DND-41 (cell line): ENCODE results near the gene SMG7.

Experiments
- ATAC-seq: fragments of 200-7000 bp; cut with Tn5 transposase; 3 replicates; pipeline ENCODE4 v1.9.1; 2021; ENCODE audit warnings: low read depth; ENCODE audit not compliant: insufficient read depth
- DNase-seq: peaks from one replicate; pipeline ENCODE4 v3.0.0-alpha.2; 2020
- H2AFZ ChIP-seq: 2 replicates; pipeline ENCODE4 v1.6.0; 2012; ENCODE audit warnings: low read depth, low read length
- H3K27ac ChIP-seq: 2 replicates; pipeline ENCODE4 v1.5.1; 2012; ENCODE audit warnings: low read length, inconsistent platforms
- H3K27me3 ChIP-seq: fragments of 200-600 bp; sonication (generic); 2 replicates; pipeline ENCODE4 v1.6.0; 2012; ENCODE audit warnings: low read length, mild to moderate bottlenecking, inconsistent platforms; ENCODE audit not compliant: insufficient read depth, poor library complexity
- H3K36me3 ChIP-seq: 2 replicates; pipeline ENCODE4 v1.5.1; 2012; ENCODE audit warnings: low read length, inconsistent platforms; ENCODE audit not compliant: insufficient read depth
- H3K4me1 ChIP-seq: 2 replicates; pipeline ENCODE4 v1.5.1; 2012; ENCODE audit warnings: mild to moderate bottlenecking, low read length; ENCODE audit not compliant: insufficient read depth
- H3K4me2 ChIP-seq: 2 replicates; pipeline ENCODE4 v1.6.0; 2012; ENCODE audit warnings: mild to moderate bottlenecking, moderate library complexity, low read length, inconsistent platforms; ENCODE audit not compliant: insufficient read depth
- H3K4me3 ChIP-seq, 2 experiments: fragments of 200-600 bp in 1 of 2; shearing (Covaris generic) in 1 of 2; 2 replicates each; pipeline ENCODE4 v1.5.1; 2012 to 2016; ENCODE audit warnings: inconsistent platforms in 2 of 2, low read length in 2 of 2, mild to moderate bottlenecking in 2 of 2, low read depth in 1 of 2, moderate library complexity in 1 of 2
- H3K79me2 ChIP-seq: 2 replicates; pipeline ENCODE4 v1.6.0; 2012; ENCODE audit warnings: low read length, inconsistent platforms; ENCODE audit not compliant: insufficient read depth
- H3K9ac ChIP-seq: 2 replicates; pipeline ENCODE4 v1.6.0; 2012; ENCODE audit warnings: low read depth, mild to moderate bottlenecking, inconsistent platforms, low read length, moderate library complexity
- H3K9me3 ChIP-seq: 2 replicates; pipeline ENCODE4 v1.5.1; 2012; ENCODE audit warnings: low read length, moderate library complexity, mild to moderate bottlenecking, inconsistent platforms; ENCODE audit not compliant: insufficient read depth, severe bottlenecking
- H4K20me1 ChIP-seq: 2 replicates; pipeline ENCODE4 v1.6.0; 2012; ENCODE audit warnings: low read length; ENCODE audit not compliant: insufficient read depth
- CTCF ChIP-seq: IDR thresholded peaks from 2 replicates; pipeline ENCODE4 v1.5.1; 2012; ENCODE audit warnings: borderline replicate concordance, low read length, moderate library complexity, mild to moderate bottlenecking; ENCODE audit not compliant: poor library complexity, severe bottlenecking; ENCODE audit errors: extremely low read depth
- EZH2 ChIP-seq: IDR thresholded peaks from 3 replicates; pipeline ENCODE4 v1.6.1; 2012; ENCODE audit warnings: borderline replicate concordance, low read depth, mild to moderate bottlenecking, moderate library complexity, low read length, inconsistent platforms; ENCODE audit not compliant: severe bottlenecking

SMG7 gene

GRCh38 chr1:183571678-183572268 lies 99.5 kb downstream of the SMG7 start:
- H3K4me1 ChIP-seq, result no peaks in the 10 kb centered on the region
- no peaks in the 10 kb centered on the region for H3K9me3 ChIP-seq
- no peak overlapping the region for H3K4me2 ChIP-seq
- H3K79me2 ChIP-seq, result no peaks in the 10 kb centered on the region
- H3K36me3 ChIP-seq, result no peaks in the 10 kb centered on the region
- no peak overlapping the region for H2AFZ ChIP-seq
- no peaks in the 10 kb centered on the region for H4K20me1 ChIP-seq
- H3K27me3 ChIP-seq, result no peaks in the 10 kb centered on the region
- DNase-seq, result no peak
- H3K4me3 ChIP-seq, result no peak overlapping the region
- H3K9ac ChIP-seq, result no peak overlapping the region
- no peak for TF ChIP-seq EZH2
- no peak for TF ChIP-seq CTCF
- ATAC-seq, result no peak
- no peak overlapping the region for H3K27ac ChIP-seq

GRCh38 chr1:183572721-183573120 lies 100.4 kb downstream of the SMG7 start:
- no peak overlapping the region for H3K27ac ChIP-seq
- H3K4me2 ChIP-seq, result no peak overlapping the region
- ATAC-seq, result no peak
- H3K79me2 ChIP-seq, result no peaks in the 10 kb centered on the region
- H2AFZ ChIP-seq, result no peak overlapping the region
- no peaks in the 10 kb centered on the region for H3K27me3 ChIP-seq
- H3K4me3 ChIP-seq, result no peak overlapping the region
- no peaks in the 10 kb centered on the region for H3K9me3 ChIP-seq
- H3K36me3 ChIP-seq, result no peaks in the 10 kb centered on the region
- H3K4me1 ChIP-seq, result no peaks in the 10 kb centered on the region
- H3K9ac ChIP-seq, result no peak overlapping the region
- no peak for DNase-seq
- H4K20me1 ChIP-seq, result no peaks in the 10 kb centered on the region
- TF ChIP-seq CTCF, result no peak
- no peak for TF ChIP-seq EZH2

GRCh38 chr1:183575606-183576005 lies 103.3 kb downstream of the SMG7 start:
- no peaks in the 10 kb centered on the region for H3K79me2 ChIP-seq
- peaks cover 11% of the 10 kb centered on the region for H3K4me1 ChIP-seq
- H3K4me2 ChIP-seq, result no peak overlapping the region
- no peak overlapping the region for H3K27ac ChIP-seq
- DNase-seq (no peak), ATAC-seq (no peak)
- H4K20me1 ChIP-seq, result no peaks in the 10 kb centered on the region
- no peaks in the 10 kb centered on the region for H3K36me3 ChIP-seq
- TF ChIP-seq CTCF, result no peak
- TF ChIP-seq EZH2, result no peak
- no peak overlapping the region for H3K9ac ChIP-seq
- H2AFZ ChIP-seq, result no peak overlapping the region
- H3K27me3 ChIP-seq, result no peaks in the 10 kb centered on the region
- H3K9me3 ChIP-seq, result no peaks in the 10 kb centered on the region
- H3K4me3 ChIP-seq, result no peak overlapping the region
